Neural crest cell (in vitro differentiated cells): ENCODE results near the gene CLCC1. TPM values are rescaled to one million over a fixed set of nuclear protein-coding genes. Genes with fewer than 3 reads are reported as not detected.
"Not testable (repeated sequence)": the region's sequence is repeated elsewhere in the genome, so short reads cannot be mapped to it uniquely, and the experiment has no call there.

Source experiments
- DNase-seq: peaks from one replicate; pipeline ENCODE4 v3.0.0; 2021; ENCODE audit warnings: low read depth, mixed read lengths, low spot score
- H3K27ac Mint-ChIP-seq: one replicate; pipeline ENCODE4 v1.8.0; 2021; ENCODE audit warnings: mild to moderate bottlenecking, mixed read lengths; ENCODE audit not compliant: unreplicated experiment
- H3K27me3 Mint-ChIP-seq: 2 replicates; pipeline ENCODE4 v1.8.0; 2021; ENCODE audit warnings: low read depth, mild to moderate bottlenecking, mixed read lengths
- H3K36me3 Mint-ChIP-seq: 2 replicates; pipeline ENCODE4 v1.8.0; 2021; ENCODE audit warnings: low read depth, mild to moderate bottlenecking, mixed read lengths
- H3K4me1 Mint-ChIP-seq: 2 replicates; pipeline ENCODE4 v1.8.0; 2021; ENCODE audit warnings: mixed read lengths
- H3K4me3 Mint-ChIP-seq: one replicate; pipeline ENCODE4 v1.8.0; 2021; ENCODE audit warnings: mild to moderate bottlenecking, mixed read lengths
- H3K9me3 Mint-ChIP-seq: 2 replicates; pipeline ENCODE4 v1.8.0; 2021; ENCODE audit warnings: mixed read lengths
- CTCF ChIP-seq: fragments of 200-600 bp; sonication (generic); conservative IDR thresholded peaks from 2 replicates; pipeline ENCODE4 v1.5.0; 2021; ENCODE audit warnings: antibody characterized with exemption, mild to moderate bottlenecking
- long read RNA-seq: library from polyadenylated mRNA; unstranded; transcript quantifications from one replicate; pipeline ENCODE4 v2.0.0, GENCODE V29; 2020
- total RNA-seq: library from RNA; stranded (reverse); gene quantifications from 2 replicates; pipeline ENCODE4 v1.2.1, GENCODE V29; 2021

The CLCC1 gene, protein sequence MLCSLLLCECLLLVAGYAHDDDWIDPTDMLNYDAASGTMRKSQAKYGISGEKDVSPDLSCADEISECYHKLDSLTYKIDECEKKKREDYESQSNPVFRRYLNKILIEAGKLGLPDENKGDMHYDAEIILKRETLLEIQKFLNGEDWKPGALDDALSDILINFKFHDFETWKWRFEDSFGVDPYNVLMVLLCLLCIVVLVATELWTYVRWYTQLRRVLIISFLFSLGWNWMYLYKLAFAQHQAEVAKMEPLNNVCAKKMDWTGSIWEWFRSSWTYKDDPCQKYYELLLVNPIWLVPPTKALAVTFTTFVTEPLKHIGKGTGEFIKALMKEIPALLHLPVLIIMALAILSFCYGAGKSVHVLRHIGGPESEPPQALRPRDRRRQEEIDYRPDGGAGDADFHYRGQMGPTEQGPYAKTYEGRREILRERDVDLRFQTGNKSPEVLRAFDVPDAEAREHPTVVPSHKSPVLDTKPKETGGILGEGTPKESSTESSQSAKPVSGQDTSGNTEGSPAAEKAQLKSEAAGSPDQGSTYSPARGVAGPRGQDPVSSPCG
- 42.7 and 43.3 TPM in 2 replicates for total RNA-seq
- long read RNA-seq, full-length matches to known transcripts = 16 of 47 reads
- long read RNA-seq, partial matches to known transcripts = 3 of 47 reads
- long read RNA-seq, other reads (novel, unspliced or antisense) = 28 of 47 reads

- Mint-ChIP-seq H3K9me3 (no peaks in the 10 kb centered on the region), H3K36me3 (peaks cover 2% of the 10 kb centered on the region), H3K4me3 (peak within 1 kb of the TSS; percentile 81), H3K27ac (peak within 1 kb of the TSS; percentile 98), H3K27me3 (no peaks in the 10 kb centered on the region), H3K4me1 (peaks cover 26% of the 10 kb centered on the region)
- peak; percentile 83 for DNase-seq
- TF ChIP-seq CTCF = no peak
Observed at GRCh38 chr1:108963052-108963686, at the start of gene CLCC1. Gene CLCC1, minus strand, starts transcription at chr1:108963484. Its CDS starts 13,047 bp downstream, at chr1:108950437.

GRCh38 chr1:109011335-109011734 is 48.1 kb upstream of the CLCC1 start:
- Mint-ChIP-seq H3K27me3 (no peaks in the 10 kb centered on the region), H3K36me3 (peaks cover 7% of the 10 kb centered on the region), H3K4me1 (no peaks in the 10 kb centered on the region), H3K27ac (no peak overlapping the region), H3K9me3 (no peaks in the 10 kb centered on the region), H3K4me3 (no peak overlapping the region)
- no peak for DNase-seq
- TF ChIP-seq CTCF = no peak

GRCh38 chr1:108996622-108997021 is 33.3 kb upstream of the CLCC1 start:
- H3K9me3 Mint-ChIP-seq, DNase-seq, H3K4me1 Mint-ChIP-seq, H3K4me3 Mint-ChIP-seq, H3K27me3 Mint-ChIP-seq, H3K27ac Mint-ChIP-seq: not testable (repeated sequence)
- H3K36me3 Mint-ChIP-seq = peaks cover 38% of the 10 kb centered on the region

- Mint-ChIP-seq H3K36me3 (peaks cover 18% of the 10 kb centered on the region), H3K27me3 (no peaks in the 10 kb centered on the region), H3K9me3 (no peaks in the 10 kb centered on the region), H3K4me1 (no peaks in the 10 kb centered on the region), H3K27ac (no peak overlapping the region), H3K4me3 (no peak overlapping the region)
- no peak for TF ChIP-seq CTCF
- DNase-seq = no peak
Observed at GRCh38 chr1:108983114-108983513, 19.8 kb upstream of the CLCC1 start.

- Mint-ChIP-seq H3K9me3 (no peaks in the 10 kb centered on the region), H3K36me3 (peaks cover 20% of the 10 kb centered on the region), H3K4me3 (no peak overlapping the region), H3K27ac (no peak overlapping the region), H3K27me3 (no peaks in the 10 kb centered on the region), H3K4me1 (no peaks in the 10 kb centered on the region)
- no peak for DNase-seq
- no peak for TF ChIP-seq CTCF
Observed at GRCh38 chr1:108976658-108977057, 13.4 kb upstream of the CLCC1 start.
